T-cell (primary cell): ENCODE data around the gene POLH. TPM values are rescaled to one million over a fixed set of nuclear protein-coding genes. Genes with fewer than 3 reads are reported as not detected.
A peak's percentile ranks its signal among the peaks of the same experiment; 100 is the strongest.

Source experiments
- ATAC-seq, 4 experiments: fragments of 200-7000 bp in 3 of 4; fragments of 150-1000 bp in 1 of 4; cut with Tn5 transposase; replicated peaks in 1 of 4; 1 replicate in 3 of 4; 2 replicates in 1 of 4; pipeline ENCODE4 v1.10.0; 2021; ENCODE audit warnings: moderate library complexity in 3 of 4, mild to moderate bottlenecking in 2 of 4, moderate number of reproducible peaks in 1 of 4
- CTCF ChIA-PET, 2 donors: fragments of 300-600 bp; sonication (Branson Sonifier 250); formaldehyde crosslinking; loops; one replicate each; lab custom pipeline; 2022; ENCODE audit warnings: antibody characterized with exemption in 2 of 2; lab: Charles Lee
- POLR2A ChIA-PET, 2 donors: fragments of 300-600 bp; sonication (Branson Sonifier 250); formaldehyde crosslinking; loops; one replicate each; lab custom pipeline; 2022; ENCODE audit warnings: antibody characterized with exemption in 2 of 2; lab: Charles Lee
- DNase-seq, 35 experiments: peaks; one replicate each; pipeline versions ENCODE4 v3.0.0 to v3.0.0-alpha.2; 2013 to 2023
- H3K27ac ChIP-seq: one replicate; pipeline ENCODE4 v1.5.1; 2013; ENCODE audit warnings: low read length
- H3K27me3 ChIP-seq, 2 experiments: replicated peaks in 1 of 2; 1 replicate in 1 of 2; 2 replicates in 1 of 2; pipeline versions ENCODE4 v1.6.1 to v1.7.0; 2013; ENCODE audit warnings: low read length in 1 of 2, mixed read lengths in 1 of 2; ENCODE audit not compliant: control insufficient read depth in 2 of 2, insufficient read depth in 2 of 2; ENCODE audit errors: extremely low read depth in 1 of 2
- H3K36me3 ChIP-seq, 2 donors: 1 replicate in 1 of 2; 2 replicates in 1 of 2; pipeline versions ENCODE4 v1.6.1 to v1.7.0; 2013; ENCODE audit warnings: low read length in 1 of 2; ENCODE audit not compliant: control insufficient read depth in 2 of 2, insufficient read depth in 1 of 2; ENCODE audit errors: extremely low read depth in 1 of 2
- H3K4me1 ChIP-seq, 2 experiments: 1 replicate in 1 of 2; 2 replicates in 1 of 2; pipeline versions ENCODE4 v1.6.1 to v1.7.0; 2013; ENCODE audit warnings: low read length in 2 of 2, mixed read lengths in 1 of 2; ENCODE audit not compliant: insufficient read depth in 2 of 2, control insufficient read depth in 1 of 2; ENCODE audit errors: extremely low read depth in 1 of 2
- H3K4me3 ChIP-seq, 2 donors: 1 replicate in 1 of 2; 2 replicates in 1 of 2; pipeline versions ENCODE4 v1.5.1 to v1.7.0; 2013; ENCODE audit warnings: mild to moderate bottlenecking in 2 of 2, low read length in 1 of 2, moderate library complexity in 1 of 2; ENCODE audit not compliant: control insufficient read depth in 1 of 2; ENCODE audit errors: extremely low read depth in 1 of 2
- H3K9me3 ChIP-seq: 2 replicates; pipeline ENCODE4 v1.7.0; 2013
- H3K27ac Mint-ChIP-seq, 2 donors: one replicate each; pipeline ENCODE4 v1.8.0; 2020 to 2021; ENCODE audit warnings: mild to moderate bottlenecking in 2 of 2, mixed read lengths in 2 of 2
- H3K27me3 Mint-ChIP-seq, 2 donors: one replicate each; pipeline ENCODE4 v1.8.0; 2021 to 2022; ENCODE audit warnings: mixed read lengths in 2 of 2
- H3K36me3 Mint-ChIP-seq: one replicate; pipeline ENCODE4 v1.8.0; 2021; ENCODE audit warnings: mixed read lengths
- H3K4me1 Mint-ChIP-seq, 3 donors: one replicate each; pipeline ENCODE4 v1.8.0; 2020 to 2022; ENCODE audit warnings: mixed read lengths in 3 of 3, mild to moderate bottlenecking in 1 of 3
- H3K4me3 Mint-ChIP-seq, 3 donors: one replicate each; pipeline ENCODE4 v1.8.0; 2020 to 2022; ENCODE audit warnings: mild to moderate bottlenecking in 3 of 3, mixed read lengths in 3 of 3, moderate library complexity in 3 of 3
- H3K9me3 Mint-ChIP-seq, 3 donors: one replicate each; pipeline ENCODE4 v1.8.0; 2020 to 2022; ENCODE audit warnings: mixed read lengths in 3 of 3
- WGBS: methylation state at CpG from one replicate; pipeline ENCODE4 v1.1.5; 2013; ENCODE audit warnings: missing lambda C conversion rate; ENCODE audit not compliant: insufficient coverage; 5-methylcytosine and 5-hydroxymethylcytosine counted together
- total RNA-seq, 35 experiments: library from RNA in 6 of 35; stranded (reverse) in 6 of 35; fragments of 120-200 nt in 1 of 35; gene quantifications; one replicate each; pipeline versions ENCODE4 v1.2.1 to v1.2.4 and lab custom pipeline; 2013 to 2026

POLH gene
- total RNA-seq, 5 donors from 2014 or later (not counting 1 experiment from before 2014, with no cell fraction given) = 14.4 to 38.5 (median 25.6) TPM

GRCh38 chr6:43627008-43627825, 51.2 kb downstream of the POLH start:
- ATAC-seq = no peak
- peaks cover 24% of the 10 kb centered on the region for H3K36me3 Mint-ChIP-seq

GRCh38 chr6:43628393-43629103, 52.6 kb downstream of the POLH start:
- Histone ChIP-seq H3K27ac (peak overlapping the region; percentile 74), H3K27me3 (no peaks in the 10 kb centered on the region), H3K9me3 (no peaks in the 10 kb centered on the region), H3K4me3 (peak overlapping the region; percentile 64 to 89), H3K36me3 (peaks cover 25% of the 10 kb centered on the region in 2 donors), H3K4me1 (peaks cover 9 to 32% of the 10 kb centered on the region in 2 experiments)
- POLR2A ChIA-PET = interaction anchor here (0.6 to 0.7 kb wide), 4 partner anchors 14 to 85 kb away, joined by 4 to 7 read pairs (median 6); no protein-coding TSS in a partner anchor
- Mint-ChIP-seq H3K27me3 (no peaks in the 10 kb centered on the region), H3K4me3 (peak overlapping the region; percentile 92 to 99 (median 98)), H3K9me3 (no peaks in the 10 kb centered on the region), H3K27ac (peak overlapping the region; percentile 96 to 99), H3K4me1 (peaks cover 31 to 39% (median 36%) of the 10 kb centered on the region in 3 donors), H3K36me3 (peaks cover 18% of the 10 kb centered on the region)
- CTCF ChIA-PET = interaction anchor here in 1 of 2 donors (1.2 to 1.3 kb wide), 2 partner anchors 20 to 245 kb away, joined by 3 to 4 read pairs; no protein-coding TSS in a partner anchor
- 3% methylated on average over 7 of the region's 25 CpGs for WGBS
- DNase-seq = peak in 33 of 35 experiments; percentile 26 to 65 (median 39)
- ATAC-seq = peak; percentile 30 to 51 (median 47)

More at GRCh38 chr6:43627008-43627825, 51.2 kb downstream of the POLH start:
- Histone ChIP-seq H3K27ac (no peak overlapping the region), H3K36me3 (peaks cover 27 to 34% of the 10 kb centered on the region in 2 donors), H3K4me1 (peaks cover 9 to 32% of the 10 kb centered on the region in 2 experiments), H3K4me3 (no peak overlapping the region), H3K27me3 (no peaks in the 10 kb centered on the region), H3K9me3 (no peaks in the 10 kb centered on the region)
- ChIA-PET POLR2A (no interaction called here), CTCF (interaction anchor here in 1 of 2 donors (1.2 kb wide), 1 partner anchor 19 kb away, joined by 3 read pairs; no protein-coding TSS in a partner anchor)
- H3K4me1 Mint-ChIP-seq = peaks cover 31 to 39% (median 36%) of the 10 kb centered on the region in 3 donors
- 89% methylated on average over 1 of the region's 5 CpGs for WGBS
- no peaks in the 10 kb centered on the region for H3K9me3 Mint-ChIP-seq
- H3K27ac Mint-ChIP-seq = peak overlapping the region; percentile 30 to 63
- no peaks in the 10 kb centered on the region for H3K27me3 Mint-ChIP-seq
- H3K4me3 Mint-ChIP-seq = peak overlapping the region; percentile 55 to 92 (median 57)
- DNase-seq = peak in 1 of 35 experiments; percentile 33

- H3K27ac ChIP-seq = peak within 1 kb of the TSS; percentile 74
- H3K36me3 Mint-ChIP-seq = peaks cover 18% of the 10 kb centered on the region
- no peaks in the 10 kb centered on the region for H3K27me3 ChIP-seq
- peaks cover 19% of the 10 kb centered on the region in 2 donors for H3K36me3 ChIP-seq
- ATAC-seq (peak; percentile 89 to 93 (median 90)), DNase-seq (peak; percentile 90 to 98 (median 95))
- H3K9me3 Mint-ChIP-seq = no peaks in the 10 kb centered on the region
- peak within 1 kb of the TSS; percentile 98 to 99 for H3K27ac Mint-ChIP-seq
- CTCF ChIA-PET = interaction anchor here in 1 of 2 donors (0.6 to 1.3 kb wide), 3 partner anchors 21 to 684 kb away, joined by 3 to 4 read pairs (median 4); partner anchors contain the start of gene AARS2
- POLR2A ChIA-PET = interaction anchor here (0.5 to 0.7 kb wide), 7 partner anchors 13 to 853 kb away, joined by 4 to 7 read pairs (median 6); no protein-coding TSS in a partner anchor
- H3K27me3 Mint-ChIP-seq = no peaks in the 10 kb centered on the region
- peaks cover 9 to 32% of the 10 kb centered on the region in 2 experiments for H3K4me1 ChIP-seq
- WGBS = 0% methylated on average over 25 of the region's 46 CpGs
- peaks cover 31 to 39% (median 38%) of the 10 kb centered on the region in 3 donors for H3K4me1 Mint-ChIP-seq
- peak within 1 kb of the TSS; percentile 92 to 99 (median 98) for H3K4me3 Mint-ChIP-seq
- peak within 1 kb of the TSS; percentile 64 to 89 for H3K4me3 ChIP-seq
- H3K9me3 ChIP-seq = no peaks in the 10 kb centered on the region
These were observed 53.1 kb downstream of the POLH start, which contains the start of gene GTPBP2 for GRCh38 chr6:43629104-43629504. Gene GTPBP2 (minus strand): TSS chr6:43629264. CDS start chr6:43629162, 102 bp downstream.

- Mint-ChIP-seq H3K9me3 (no peaks in the 10 kb centered on the region), H3K4me3 (peak overlapping the region; percentile 92 to 99 (median 98)), H3K4me1 (peaks cover 32 to 41% (median 40%) of the 10 kb centered on the region in 3 donors), H3K36me3 (peaks cover 15% of the 10 kb centered on the region), H3K27ac (peak overlapping the region; percentile 98 to 99), H3K27me3 (no peaks in the 10 kb centered on the region)
- Histone ChIP-seq H3K27me3 (no peaks in the 10 kb centered on the region), H3K36me3 (peaks cover 13% of the 10 kb centered on the region in 2 donors), H3K4me3 (peak overlapping the region; percentile 64 to 74), H3K9me3 (no peaks in the 10 kb centered on the region), H3K27ac (peak overlapping the region; percentile 54), H3K4me1 (peaks cover 9 to 32% of the 10 kb centered on the region in 2 experiments)
- ChIA-PET CTCF (interaction anchor here (0.6 to 1.3 kb wide), 4 partner anchors 21 to 683 kb away, joined by 3 to 4 read pairs (median 4); partner anchors contain the start of gene AARS2 (in 1 of the 2)), POLR2A (interaction anchor here (0.5 to 0.7 kb wide), 6 partner anchors 13 to 854 kb away, joined by 3 to 7 read pairs (median 6); no protein-coding TSS in a partner anchor)
- WGBS = under 1% methylated on average over 34 of the region's 41 CpGs
- DNase-seq = peak; percentile 45 to 94 (median 84)
- ATAC-seq = peak; percentile 46 to 70 (median 56)
These were observed 53.7 kb downstream of the POLH start for GRCh38 chr6:43629505-43630300.

GRCh38 chr6:43630980-43631619, 55.1 kb downstream of the POLH start:
- 100% methylated on average over 1 of the region's 1 CpG for WGBS
- Histone ChIP-seq H3K4me1 (peaks cover 17 to 42% of the 10 kb centered on the region in 2 experiments), H3K4me3 (no peak overlapping the region), H3K27me3 (no peaks in the 10 kb centered on the region), H3K27ac (no peak overlapping the region), H3K9me3 (no peaks in the 10 kb centered on the region), H3K36me3 (no peaks in the 10 kb centered on the region)
- ChIA-PET POLR2A (no interaction called here), CTCF (interaction anchor here (0.6 kb wide), 2 partner anchors 58 to 1418 kb away, joined by 3 to 4 read pairs; no protein-coding TSS in a partner anchor)
- DNase-seq (no peak), ATAC-seq (no peak)
- H3K9me3 Mint-ChIP-seq = no peaks in the 10 kb centered on the region
- H3K36me3 Mint-ChIP-seq = peaks cover 9% of the 10 kb centered on the region
- peak overlapping the region; percentile 34 to 92 (median 54) for H3K4me3 Mint-ChIP-seq
- no peaks in the 10 kb centered on the region for H3K27me3 Mint-ChIP-seq
- peaks cover 41 to 55% (median 54%) of the 10 kb centered on the region in 3 donors for H3K4me1 Mint-ChIP-seq
- peak overlapping the region; percentile 55 to 75 for H3K27ac Mint-ChIP-seq
